K562 (cell line): ENCODE data around the gene RABGAP1L. TPM values are rescaled to one million over a fixed set of nuclear protein-coding genes. Genes with fewer than 3 reads are reported as not detected.
A peak's percentile ranks its signal among the peaks of the same experiment; 100 is the strongest.

Experiments used
- ARID1B ChIP-seq: fragments of 450-650 bp; IDR thresholded peaks from 2 replicates; pipeline ENCODE4 v1.6.1; 2016; ENCODE audit warnings: antibody characterized with exemption, mild to moderate bottlenecking, inconsistent platforms
- ASH1L ChIP-seq: fragments of 450-650 bp; IDR thresholded peaks from 2 replicates; pipeline ENCODE4 v1.6.1; 2018; ENCODE audit warnings: borderline replicate concordance, mild to moderate bottlenecking, low read depth; ENCODE audit not compliant: partially characterized antibody
- CC2D1A ChIP-seq: fragments of 450-650 bp; IDR thresholded peaks from 2 replicates; pipeline ENCODE4 v1.6.1; 2017; ENCODE audit warnings: mild to moderate bottlenecking
- DDX20 ChIP-seq: fragments of 450-650 bp; IDR thresholded peaks from 2 replicates; pipeline ENCODE4 v1.6.1; 2016; ENCODE audit warnings: missing genetic modification characterization, low read depth, mild to moderate bottlenecking, missing compliant biosample characterization, moderate library complexity
- E4F1 ChIP-seq: fragments of 250-450 bp; sonication (Bioruptor Pico); IDR thresholded peaks from 2 replicates; pipeline ENCODE4 v1.5.0; 2021; ENCODE audit warnings: mild to moderate bottlenecking, borderline replicate concordance
- EP400 ChIP-seq: fragments of 450-650 bp; IDR thresholded peaks from 2 replicates; pipeline ENCODE4 v1.6.1; 2017; ENCODE audit warnings: antibody characterized with exemption, mild to moderate bottlenecking, moderate library complexity
- GATAD2A ChIP-seq: fragments of 450-650 bp; IDR thresholded peaks from 2 replicates; pipeline ENCODE4 v1.6.1; 2017
- GATAD2B ChIP-seq: fragments of 450-650 bp; IDR thresholded peaks from 2 replicates; pipeline ENCODE4 v1.6.1; 2017; ENCODE audit warnings: mild to moderate bottlenecking, borderline replicate concordance
- GTF2E2 ChIP-seq: fragments of 200-800 bp; sonication (Bioruptor generic); IDR thresholded peaks from 2 replicates; pipeline ENCODE4 v1.6.1; 2016; ENCODE audit warnings: missing genetic modification characterization, missing compliant biosample characterization
- HDAC8 ChIP-seq: fragments of 450-650 bp; IDR thresholded peaks from 2 replicates; pipeline ENCODE4 v1.6.1; 2016; ENCODE audit warnings: mild to moderate bottlenecking, missing genetic modification characterization, moderate library complexity, missing compliant biosample characterization
- KLF16 ChIP-seq: IDR thresholded peaks from 2 replicates; pipeline ENCODE4 v1.6.1; 2016; ENCODE audit warnings: antibody characterized with exemption
- L3MBTL2 ChIP-seq: fragments of 450-650 bp; IDR thresholded peaks from 2 replicates; pipeline ENCODE4 v1.6.1; 2016; ENCODE audit warnings: mild to moderate bottlenecking, moderate library complexity
- MCM7 ChIP-seq, 2 experiments: fragments of 450-650 bp; IDR thresholded peaks; 2 replicates each; pipeline ENCODE4 v1.6.1; 2016 to 2018
- MECOM ChIP-seq: fragments of 250-450 bp; sonication (Bioruptor Pico); IDR thresholded peaks from 2 replicates; pipeline ENCODE4 v1.8.0; 2022; ENCODE audit warnings: inconsistent platforms
- NRF1 ChIP-seq, 2 experiments: fragments of 450-650 bp; IDR thresholded peaks in 1 of 2; conservative IDR thresholded peaks in 1 of 2; 2 replicates each; pipeline ENCODE4 v1.6.1; 2014; ENCODE audit warnings: mild to moderate bottlenecking in 2 of 2
- PCBP1 ChIP-seq: fragments of 200-400 bp; formaldehyde crosslinking; IDR thresholded peaks from 2 replicates; pipeline ENCODE4 v1.6.1; 2018; ENCODE audit warnings: mild to moderate bottlenecking, low read depth, low read length; ENCODE audit not compliant: poor library complexity, severe bottlenecking
- PCBP2 ChIP-seq: fragments of 200-400 bp; formaldehyde crosslinking; IDR thresholded peaks from 2 replicates; pipeline ENCODE4 v1.6.1; 2018; ENCODE audit warnings: low read length, low read depth, mild to moderate bottlenecking, moderate library complexity; ENCODE audit not compliant: poor library complexity, severe bottlenecking
- POLR2B ChIP-seq: fragments of 450-650 bp; IDR thresholded peaks from 2 replicates; pipeline ENCODE4 v1.6.1; 2018; ENCODE audit warnings: low read depth; ENCODE audit not compliant: partially characterized antibody
- SIRT6 ChIP-seq: IDR thresholded peaks from one replicate; pipeline ENCODE4 v1.6.1; 2012; ENCODE audit warnings: low read depth, mild to moderate bottlenecking, control low read depth, inconsistent platforms, low read length, moderate library complexity
- SMAD2 ChIP-seq: fragments of 150-350 bp; IDR thresholded peaks from 2 replicates; pipeline ENCODE4 v1.6.1; 2014; ENCODE audit warnings: low read depth, mild to moderate bottlenecking, low read length
- ZFX ChIP-seq: sonication (generic); formaldehyde crosslinking; IDR thresholded peaks from 2 replicates; pipeline ENCODE4 v1.8.0; 2022; ENCODE audit warnings: mild to moderate bottlenecking, missing genetic modification reagents, moderate library complexity
- ZNF124 ChIP-seq: sonication (generic); formaldehyde crosslinking; IDR thresholded peaks from 2 replicates; pipeline ENCODE4 v1.8.1; 2022; ENCODE audit warnings: missing genetic modification reagents
- ZNF175 ChIP-seq: fragments of 200-800 bp; sonication (Bioruptor generic); IDR thresholded peaks from 2 replicates; pipeline ENCODE4 v1.6.1; 2016; ENCODE audit warnings: low read depth, mild to moderate bottlenecking, missing genetic modification characterization, missing compliant biosample characterization
- ZNF384 ChIP-seq: IDR thresholded peaks from 2 replicates; pipeline ENCODE4 v1.6.1; 2012; ENCODE audit warnings: low read depth, low read length, improper control_type of control experiment
- ZNF639 ChIP-seq, 2 experiments: fragments of 200-800 bp in 1 of 2; sonication (Bioruptor generic) in 1 of 2; sonication (generic) in 1 of 2; formaldehyde crosslinking in 1 of 2; IDR thresholded peaks in 1 of 2; conservative IDR thresholded peaks in 1 of 2; 2 replicates each; pipeline versions ENCODE4 v1.5.0 to v1.6.1; 2016 to 2020; ENCODE audit warnings: missing compliant biosample characterization in 1 of 2, missing genetic modification characterization in 1 of 2, missing genetic modification reagents in 1 of 2
- ZNF766 ChIP-seq: fragments of 200-800 bp; sonication (Bioruptor generic); conservative IDR thresholded peaks from 2 replicates; pipeline ENCODE4 v1.6.1; 2016; ENCODE audit warnings: missing genetic modification characterization, missing compliant biosample characterization
- polyA plus RNA-seq, 8 experiments: library from polyadenylated mRNA; depleted of rRNA in 4 of 8; stranded (reverse) in 5 of 8; unstranded in 3 of 8; fragments of >200 nt; fragmentation: Nextera tagmentation in 2 of 8; fragmentation: Illumina TruSeq in 1 of 8; extraction: Ambion mirVana in 2 of 8; extraction: Trizol in 1 of 8; gene quantifications; 2 replicates each; pipeline versions ENCODE4 v1.2.1 to v1.2.3, GENCODE V29; 2011 to 2014; ENCODE audit warnings: inconsistent platforms in 1 of 8, missing spikeins in 1 of 8
- total RNA-seq, 7 experiments: library from RNA; depleted of rRNA in 6 of 7; stranded (reverse); fragments of >200 nt in 6 of 7; fragmentation: Illumina TruSeq in 2 of 7; extraction: Trizol in 2 of 7; gene quantifications; 2 replicates each; pipeline versions ENCODE4 v1.2.1 to v1.2.3, GENCODE V29; 2011 to 2021; ENCODE audit warnings: low replicate concordance in 1 of 7

The RABGAP1L gene
- total and polyA plus RNA-seq, 9 of the 15 experiments (the other 6 are each of a cell fraction or from before 2014, with no cell fraction given): 16.5 to 44.9 (median 26.7) TPM

- no peak for TF ChIP-seq E4F1
- no peak for TF ChIP-seq KLF16
- TF ChIP-seq DDX20: no peak
- TF ChIP-seq ZNF124 (CRISPR knock-in tag): no peak
- peak; percentile 52; the same call in 1 of the 2 replicates for TF ChIP-seq GATAD2B
- 0 out of 2 replicates have a peak, but pooled peaks have one; percentile 21 for TF ChIP-seq L3MBTL2
- TF ChIP-seq CC2D1A: no peak
- peak; percentile 33; the same call in 1 of the 2 replicates for TF ChIP-seq ZFX (CRISPR knock-in tag)
- no peak for TF ChIP-seq ZNF175 (CRISPR knock-in tag)
- TF ChIP-seq PCBP1: no peak
- no peak for TF ChIP-seq GTF2E2
- no peak for TF ChIP-seq SIRT6
- peak; percentile 55 for TF ChIP-seq ASH1L
- no peak for TF ChIP-seq PCBP2
- peak; percentile 15 for TF ChIP-seq POLR2B
- TF ChIP-seq ARID1B: 0 out of 2 replicates have a peak, but pooled peaks have one; percentile 9
- no peak for TF ChIP-seq ZNF766 (CRISPR knock-in tag)
- no peak for TF ChIP-seq MECOM (CRISPR knock-in tag)
- TF ChIP-seq GATAD2A: 0 out of 2 replicates have a peak, but pooled peaks have one; percentile 33
- TF ChIP-seq SMAD2: no peak
- TF ChIP-seq ZNF384: no peak
- TF ChIP-seq ZNF639 (CRISPR knock-in tag; conservative IDR thresholded peaks at IDR 0.05 in 1 of 2, IDR thresholded peaks at IDR 0.05 in 1 of 2): no peak
- no peak for TF ChIP-seq HDAC8 (tag)
- no peak for TF ChIP-seq NRF1 (conservative IDR thresholded peaks at IDR 0.05 in 1 of 2, IDR thresholded peaks at IDR 0.05 in 1 of 2)
- TF ChIP-seq MCM7 (IDR thresholded peaks at IDR 0.05): no peak
- TF ChIP-seq EP400: peak; percentile 33; the same call in 1 of the 2 replicates
Observed at GRCh38 chr1:174165471-174166137, 6.3 kb downstream of the RABGAP1L start (continued).
